Stimulated activated CD8-positive, alpha-beta memory T cell treated with anti-CD3 and anti-CD28 coated beads, Interleukin-7, amount 100 ng/mL, for 1 hour (primary cell): ENCODE measurements around the gene OLFM3.

Experiments
- DNase-seq, 2 donors: peaks; one replicate each; pipeline ENCODE4 v3.0.0-alpha.2; 2020; ENCODE audit warnings: low read depth in 2 of 2

The OLFM3 gene

DNA sequence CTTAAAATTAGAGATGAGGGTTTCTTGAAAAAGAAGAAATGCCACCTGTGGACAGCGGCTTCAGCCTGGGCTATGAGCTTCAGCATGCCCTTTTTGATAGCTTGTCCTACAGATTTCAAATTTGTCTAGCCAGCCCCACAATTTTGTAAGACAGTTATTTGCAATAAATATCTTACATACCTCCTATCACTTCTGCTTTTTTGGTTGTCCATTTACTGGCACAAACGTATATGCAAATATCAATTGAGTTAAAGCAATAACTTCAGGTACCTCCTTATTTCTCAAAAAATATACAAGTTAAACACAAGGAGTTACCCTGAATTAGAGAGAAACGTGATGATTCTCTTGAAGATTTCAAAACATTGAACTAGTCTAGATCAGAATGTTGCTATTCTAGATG lies 53.5 kb downstream of the OLFM3 start:
- no peak for DNase-seq

DNA sequence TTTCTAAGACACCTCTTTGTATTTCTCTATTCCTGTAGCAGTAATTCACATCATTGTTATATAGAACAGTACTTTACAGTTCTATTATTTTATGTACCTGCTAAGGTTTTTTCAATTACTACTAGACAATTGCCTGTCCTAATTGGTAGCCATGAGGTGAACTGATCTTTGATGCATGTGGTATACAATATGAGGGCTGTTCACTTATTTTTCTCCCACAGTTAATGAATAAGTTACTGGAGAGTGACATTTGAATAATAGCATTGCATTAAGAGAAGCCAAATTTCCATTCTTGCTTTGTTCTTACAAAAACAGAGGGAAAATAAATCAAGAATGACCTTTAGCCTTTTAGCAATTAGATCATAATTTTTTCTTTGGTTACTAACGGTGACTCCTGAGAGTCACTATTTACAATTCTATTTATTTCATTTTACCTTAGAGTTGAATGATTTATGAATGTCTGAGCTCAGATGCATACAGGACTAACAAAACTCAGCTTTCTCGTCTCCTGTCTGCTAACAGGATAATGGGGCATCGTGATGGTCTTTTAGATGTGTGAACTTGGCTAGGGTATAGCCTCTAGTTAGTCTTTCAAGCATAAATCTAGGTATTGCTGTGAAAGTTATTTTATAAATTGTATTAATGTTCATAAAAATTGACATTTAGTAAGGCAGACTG lies 54.1 kb downstream of the OLFM3 start:
- DNase-seq: no peak

DNA sequence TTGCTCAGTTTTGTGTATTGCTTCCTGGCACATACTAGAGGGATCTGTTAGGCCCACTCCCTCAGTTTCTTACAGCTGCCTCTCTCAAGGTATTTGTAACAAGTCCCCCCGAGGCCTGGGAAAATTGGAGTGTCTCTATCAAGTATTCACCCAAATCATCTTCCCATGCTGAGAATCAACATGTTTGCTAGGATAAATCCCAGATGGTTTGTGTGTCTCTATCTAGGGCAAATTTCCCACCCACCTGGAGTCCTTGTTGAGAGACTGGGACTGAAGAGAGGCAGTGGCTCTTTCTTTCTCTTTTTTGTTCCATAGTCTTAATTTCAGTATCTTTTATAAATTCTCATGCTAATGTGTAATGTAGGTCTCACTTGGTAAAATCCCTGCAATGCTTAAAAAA lies 58.0 kb downstream of the OLFM3 start:
- DNase-seq: no peak

DNA sequence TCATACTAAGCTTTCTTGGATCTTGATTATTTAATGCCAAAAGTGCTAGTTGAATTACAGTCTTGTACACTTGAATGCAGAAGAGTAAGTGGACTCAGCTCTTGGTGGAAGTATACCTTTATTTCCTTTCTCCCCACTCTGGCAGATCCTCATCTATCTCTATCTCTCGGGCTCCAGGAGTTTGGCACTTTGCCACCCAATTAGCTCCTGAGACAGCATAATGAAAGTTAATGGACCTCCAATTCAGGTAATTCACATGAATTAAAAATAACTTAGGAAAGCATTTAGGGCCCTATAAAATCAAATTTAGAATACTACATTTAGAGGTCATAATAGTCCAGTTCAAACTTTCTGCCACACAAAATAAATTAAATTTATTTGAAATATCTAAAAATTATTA lies 67.4 kb downstream of the OLFM3 start:
- DNase-seq: no peak

DNA sequence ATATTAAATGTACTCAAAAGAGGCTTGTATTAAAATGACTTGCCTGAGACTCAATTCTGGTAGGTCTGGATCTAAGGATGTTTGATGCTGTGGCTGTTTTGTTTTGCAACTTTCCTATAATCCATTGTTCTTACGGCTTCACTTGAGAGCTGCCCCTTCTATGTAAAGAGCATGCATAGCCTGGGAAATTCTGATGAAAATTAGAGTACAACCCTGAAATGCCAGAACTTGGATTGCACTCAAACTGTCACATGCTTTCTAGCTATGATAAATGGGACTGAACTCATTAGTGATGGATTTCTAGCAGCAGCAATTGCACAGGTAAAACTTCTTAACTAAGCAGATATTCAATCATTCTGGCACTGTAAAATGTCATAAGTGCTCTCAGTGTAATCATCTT lies 67.9 kb downstream of the OLFM3 start:
- no peak for DNase-seq

DNA sequence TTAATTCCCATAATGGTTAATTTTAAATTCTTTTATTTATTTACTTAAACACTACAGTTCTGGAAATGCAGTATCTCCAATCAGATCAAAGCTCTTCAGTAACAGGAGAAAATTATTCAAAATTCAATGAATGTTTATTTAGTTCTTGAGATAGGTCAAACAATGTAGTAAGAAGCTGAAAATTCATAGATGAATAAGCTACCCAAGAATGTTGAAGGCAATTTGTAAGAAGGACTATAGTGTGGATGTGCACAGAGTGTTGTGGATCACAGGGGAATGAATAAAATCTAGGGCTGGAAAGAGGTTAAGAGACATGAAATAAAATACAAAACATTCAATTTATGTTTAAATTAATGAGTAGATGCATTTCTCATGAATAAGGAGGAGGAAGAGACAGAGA lies 72.0 kb downstream of the OLFM3 start:
- no peak for DNase-seq

DNA sequence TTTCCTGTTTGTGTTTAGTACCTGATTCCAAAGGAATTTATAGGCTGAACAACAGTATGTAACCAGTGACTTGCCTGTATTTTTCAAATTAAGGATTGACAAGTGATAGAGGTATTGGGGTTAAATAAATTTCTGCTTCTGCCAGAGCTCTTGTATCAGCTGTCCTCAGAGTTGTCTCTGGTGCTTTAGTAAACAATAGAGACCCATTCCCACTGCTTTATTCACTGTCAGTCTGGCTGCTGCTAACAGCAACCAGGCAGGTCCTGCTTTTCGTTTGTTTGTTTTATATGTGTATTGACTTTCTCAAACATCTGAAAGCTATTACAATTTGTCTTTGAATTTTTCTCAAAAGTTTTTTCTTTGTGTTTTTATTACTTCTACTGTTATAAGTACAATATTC lies 76.1 kb downstream of the OLFM3 start:
- DNase-seq: no peak

DNA sequence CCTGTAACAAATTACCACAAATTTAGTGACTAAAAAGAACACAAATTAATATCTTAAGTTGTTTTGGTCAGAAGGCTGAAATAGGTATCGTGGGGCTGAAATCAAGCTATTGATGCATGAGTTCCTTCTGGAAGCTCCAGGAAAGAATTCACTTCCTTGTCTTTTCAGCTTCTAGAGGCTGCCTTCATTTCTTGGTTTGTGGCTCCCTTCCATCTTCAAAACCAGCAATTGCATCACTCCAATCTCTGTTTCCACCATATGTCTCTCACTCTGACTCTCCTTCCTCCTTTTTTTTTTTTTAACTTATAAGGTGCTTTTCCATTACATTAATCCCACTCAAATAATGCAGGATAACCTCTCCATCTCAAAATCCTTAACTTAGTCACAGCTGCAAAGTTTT lies 78.4 kb downstream of the OLFM3 start:
- DNase-seq: no peak

DNA sequence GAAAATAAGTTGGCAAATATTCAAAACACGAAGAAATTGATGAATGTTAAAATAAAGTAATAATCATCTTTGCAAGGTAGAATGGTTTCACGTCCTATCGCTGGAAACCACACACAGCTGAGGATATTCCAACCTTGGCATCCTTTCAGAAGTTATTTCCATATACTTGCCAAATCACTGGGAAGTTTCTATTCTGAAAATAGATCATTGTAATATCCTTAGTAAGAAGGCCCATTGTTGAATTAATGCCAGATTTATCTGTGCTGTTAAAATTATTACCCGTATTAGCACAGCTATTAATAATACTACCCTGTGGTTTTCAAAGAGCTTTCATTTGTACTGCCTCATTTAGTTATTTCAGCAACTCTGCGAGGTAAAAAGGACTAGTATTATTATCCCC lies 81.1 kb downstream of the OLFM3 start:
- DNase-seq: no peak

DNA sequence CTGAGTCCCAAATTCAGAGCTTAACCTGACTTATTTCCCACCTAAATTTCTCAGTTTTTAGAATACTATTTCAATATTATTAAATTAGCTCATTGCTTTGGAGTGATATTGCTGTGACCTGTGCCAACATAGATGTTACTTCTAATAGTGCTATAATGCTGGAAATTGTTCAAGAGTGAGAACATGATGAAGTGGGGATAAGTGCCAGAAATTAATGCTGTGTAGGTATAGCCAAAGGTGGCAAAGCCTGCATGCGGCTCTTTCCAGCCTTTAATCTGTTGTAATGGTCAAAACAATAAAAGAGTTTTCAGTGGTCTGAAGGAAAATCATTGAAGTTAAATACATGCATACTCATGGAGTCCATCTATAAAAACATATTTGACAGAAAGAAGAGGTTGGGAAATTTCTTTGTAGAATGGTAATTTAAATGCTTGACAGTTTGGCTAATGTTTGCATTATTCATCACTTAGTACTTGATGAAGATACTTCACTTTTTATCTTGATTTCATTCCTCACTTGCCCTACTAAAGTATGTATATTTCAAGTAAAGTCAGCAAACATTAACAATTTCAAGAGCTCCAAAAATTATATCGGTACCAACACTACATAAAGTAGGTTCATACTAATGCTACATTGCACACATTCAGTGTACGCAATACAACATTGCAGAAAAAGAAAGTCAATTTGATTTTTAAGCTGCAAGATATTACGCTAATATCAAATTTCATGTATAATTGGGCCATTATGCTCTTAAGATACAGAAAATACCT lies 82.1 kb downstream of the OLFM3 start:
- no peak for DNase-seq

DNA sequence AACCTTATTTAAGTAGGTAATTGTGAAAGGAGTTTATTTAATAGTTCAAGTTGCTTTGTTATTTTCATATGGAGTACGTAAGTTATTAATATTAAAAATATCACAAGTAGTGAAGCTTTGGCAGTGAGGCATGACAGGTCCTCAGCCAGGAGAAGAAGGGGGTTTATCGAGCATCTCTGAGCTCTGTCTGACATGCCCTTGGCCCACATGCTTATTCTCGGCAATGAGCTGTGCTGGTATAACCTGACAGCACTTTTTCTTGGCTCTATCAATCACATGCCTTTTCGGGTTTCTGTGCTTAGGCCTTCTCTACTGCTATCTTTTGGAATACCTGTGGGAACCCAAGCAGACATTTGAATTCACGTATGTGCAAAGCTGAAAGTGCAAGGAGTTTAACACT lies 84.8 kb downstream of the OLFM3 start:
- no peak for DNase-seq

DNA sequence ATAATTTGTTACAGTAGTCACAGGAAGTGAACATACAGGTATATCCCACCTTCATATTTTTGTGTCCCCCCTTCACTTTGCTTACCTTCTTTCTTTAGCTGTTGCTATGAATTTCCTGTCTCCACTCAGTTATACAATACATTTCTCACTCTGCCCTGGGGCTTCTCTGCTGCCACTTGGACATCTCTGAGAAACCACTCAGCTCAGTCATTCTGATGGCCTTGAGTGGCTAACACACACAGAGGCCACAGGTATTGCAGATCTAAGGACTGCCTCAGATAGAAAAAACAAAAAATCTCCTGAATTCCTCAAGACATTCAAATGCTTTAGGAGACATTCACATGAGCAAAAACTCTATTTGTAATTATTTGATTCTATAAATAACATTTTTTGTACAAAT lies 87.7 kb downstream of the OLFM3 start:
- DNase-seq: no peak

DNA sequence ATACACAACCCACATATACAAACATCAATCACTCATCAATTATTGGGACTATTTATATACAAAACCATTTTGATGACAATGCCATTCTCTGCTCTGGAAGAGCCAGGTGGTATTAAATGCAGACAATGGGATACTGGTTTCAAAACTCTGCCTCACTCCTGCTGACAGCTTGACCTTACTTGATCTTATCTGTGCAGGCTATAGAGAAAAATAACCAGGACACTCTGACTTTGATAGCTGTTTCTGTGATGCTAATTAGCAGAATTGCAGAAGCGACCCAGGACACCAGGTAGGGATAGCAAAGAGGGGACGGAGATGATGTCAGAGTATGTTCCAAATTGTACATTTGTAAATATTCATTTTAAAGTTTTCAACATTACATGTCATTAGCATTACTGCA lies 89.5 kb downstream of the OLFM3 start:
- DNase-seq: no peak

DNA sequence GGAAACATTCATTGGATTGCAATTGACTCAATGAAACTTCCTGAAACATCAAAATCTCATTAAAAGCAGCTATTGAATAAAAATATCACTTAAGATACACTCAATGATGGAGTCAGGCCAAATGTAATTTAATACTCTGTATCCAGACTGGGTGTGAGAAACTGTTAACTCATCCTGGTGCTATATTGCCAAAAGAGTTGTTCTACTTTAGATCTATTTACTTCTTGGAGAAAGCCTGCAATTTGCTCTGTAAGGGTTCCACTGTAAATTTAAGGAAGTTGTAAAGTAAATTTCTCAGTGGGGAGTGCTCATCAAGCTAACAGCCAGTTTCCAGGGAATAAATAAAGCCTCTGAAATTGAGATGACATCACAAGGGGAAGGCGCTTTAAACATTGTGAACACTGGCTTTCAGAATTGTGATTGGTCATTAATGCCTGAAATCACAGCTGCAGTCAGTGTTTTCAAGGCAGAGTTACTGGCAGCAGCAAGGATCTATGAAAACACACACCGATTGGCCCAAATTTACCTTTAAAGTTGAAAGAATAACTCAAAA lies 91.4 kb downstream of the OLFM3 start:
- DNase-seq: no peak

DNA sequence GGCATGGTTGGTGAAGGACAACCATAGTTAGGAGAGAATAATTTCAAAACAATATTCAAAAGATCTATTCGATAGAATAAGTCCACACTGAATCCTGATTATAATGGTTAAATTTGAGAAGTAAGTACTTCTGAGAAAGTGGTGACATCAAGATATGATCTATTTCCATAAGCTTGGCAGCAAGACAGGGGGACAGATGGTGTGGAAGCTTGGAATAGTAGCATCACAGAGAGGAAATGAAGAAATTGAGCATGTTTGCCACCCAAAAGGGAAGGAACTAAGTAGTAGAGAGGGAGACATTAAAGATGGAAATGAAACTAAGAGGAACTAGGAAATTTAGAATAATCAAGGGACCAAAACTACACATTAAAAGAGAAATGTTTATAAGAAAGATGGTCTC lies 94.5 kb downstream of the OLFM3 start:
- DNase-seq: no peak

DNA sequence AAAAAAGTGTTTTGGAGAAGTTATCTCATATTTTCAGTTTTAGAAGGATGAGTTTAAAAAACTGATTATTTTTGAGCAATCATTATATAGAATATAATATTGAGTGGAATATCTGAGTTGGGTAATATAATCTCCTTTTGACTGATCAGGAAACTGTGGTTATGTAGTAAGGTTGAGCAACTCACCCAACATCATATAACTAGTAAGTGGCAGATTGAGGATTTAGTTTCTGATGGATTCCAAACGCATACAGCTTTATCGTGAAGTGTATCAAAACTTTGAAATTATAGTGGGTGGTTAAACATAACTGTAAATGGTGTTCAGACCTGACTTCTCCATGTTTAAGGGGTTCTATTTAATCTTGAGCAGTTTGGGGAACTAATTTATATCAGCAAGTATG lies 98.6 kb downstream of the OLFM3 start:
- DNase-seq: no peak

DNA sequence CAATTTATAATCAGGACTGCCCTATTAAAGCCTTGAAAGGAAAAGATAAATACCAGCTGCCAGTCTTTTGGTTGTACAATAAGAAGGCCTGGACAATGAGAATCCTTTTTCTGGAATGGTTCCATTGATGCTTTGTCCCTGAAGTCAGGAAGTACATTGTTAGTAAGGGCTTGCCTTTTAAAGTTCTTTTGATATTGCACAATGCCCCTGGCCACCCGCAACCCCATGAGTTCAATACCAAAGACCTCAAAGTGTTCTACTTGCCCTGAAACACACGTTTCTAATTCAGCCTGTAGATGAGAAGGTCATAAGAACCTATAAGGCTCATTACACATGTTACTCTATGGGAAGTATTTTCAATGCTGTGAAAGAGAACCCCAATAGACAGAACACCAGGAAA lies 112.1 kb downstream of the OLFM3 start:
- DNase-seq: no peak

DNA sequence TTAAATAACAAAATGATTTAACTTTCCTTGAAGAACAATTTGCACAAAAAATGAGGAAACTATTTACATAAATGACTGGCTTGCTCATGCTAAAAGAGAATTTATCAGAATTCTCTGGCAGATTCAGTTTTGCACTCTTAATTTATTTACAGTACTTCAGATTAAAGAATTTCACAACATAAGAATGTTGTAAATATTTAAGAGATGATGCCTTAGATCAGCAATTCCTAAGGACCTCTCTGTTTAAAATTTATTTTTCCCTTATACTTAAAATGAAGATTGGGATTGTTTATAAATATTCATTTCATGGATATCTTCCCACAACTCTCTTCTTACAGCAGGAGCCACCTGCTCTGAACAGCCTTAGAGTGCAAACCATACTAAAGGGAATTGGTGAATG lies 120.8 kb downstream of the OLFM3 start:
- no peak for DNase-seq

DNA sequence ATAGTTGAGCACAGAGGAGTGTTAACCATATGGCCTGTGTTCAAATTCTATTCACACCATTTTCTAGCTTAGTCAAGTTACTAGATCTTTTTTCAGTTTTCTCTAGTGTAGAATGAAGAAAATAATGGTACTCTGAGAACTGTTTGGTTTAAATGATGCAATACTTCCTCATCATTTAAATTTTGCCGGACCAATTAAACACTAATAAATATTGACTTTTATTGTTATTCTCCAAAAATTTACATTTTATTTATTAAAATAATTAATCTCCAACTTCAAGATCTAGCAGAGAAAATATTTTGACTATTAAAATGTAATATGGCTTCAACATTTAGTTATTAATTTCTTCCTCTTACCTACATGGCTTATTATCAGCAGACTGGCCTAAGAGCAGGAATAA lies 123.1 kb downstream of the OLFM3 start:
- DNase-seq: no peak

DNA sequence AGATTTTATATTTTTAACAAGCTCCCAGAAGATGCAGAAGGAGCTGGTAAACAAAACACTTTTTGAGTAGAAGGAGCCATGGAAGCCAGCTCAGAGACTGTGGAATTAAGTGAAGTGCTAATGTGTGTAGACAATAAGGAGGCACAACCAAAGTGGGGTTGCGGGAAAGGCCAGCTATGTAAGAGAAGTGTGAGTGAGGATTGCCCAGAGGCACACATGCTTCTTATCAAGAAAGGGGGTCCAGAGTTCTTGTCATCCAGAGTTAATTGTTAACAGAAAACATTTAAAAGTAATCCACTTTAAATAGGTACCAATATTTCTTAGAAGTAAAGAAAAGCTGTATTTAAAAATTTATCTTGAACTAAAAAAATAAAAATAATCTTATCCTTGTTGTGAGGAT lies 136.8 kb downstream of the OLFM3 start:
- no peak for DNase-seq

DNA sequence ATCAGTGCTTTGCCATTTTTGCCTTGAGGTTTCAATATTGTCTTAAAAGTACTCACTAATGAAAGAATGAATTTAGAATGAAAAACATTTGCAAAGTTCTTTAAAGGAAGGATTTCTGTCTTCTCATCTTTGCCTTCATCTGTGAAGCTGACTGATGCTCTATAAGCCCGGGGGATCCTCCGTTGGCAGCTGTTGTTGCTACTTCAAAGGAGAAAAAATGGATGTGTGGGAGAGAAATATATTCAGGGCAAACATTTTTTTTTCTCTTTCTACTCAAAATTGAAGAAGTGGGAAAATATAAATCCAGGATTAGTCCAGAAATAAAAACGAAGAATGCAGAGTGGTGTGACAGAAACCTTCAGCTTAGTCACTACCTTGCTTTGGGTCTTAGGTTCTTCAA lies 142.5 kb downstream of the OLFM3 start:
- no peak for DNase-seq

DNA sequence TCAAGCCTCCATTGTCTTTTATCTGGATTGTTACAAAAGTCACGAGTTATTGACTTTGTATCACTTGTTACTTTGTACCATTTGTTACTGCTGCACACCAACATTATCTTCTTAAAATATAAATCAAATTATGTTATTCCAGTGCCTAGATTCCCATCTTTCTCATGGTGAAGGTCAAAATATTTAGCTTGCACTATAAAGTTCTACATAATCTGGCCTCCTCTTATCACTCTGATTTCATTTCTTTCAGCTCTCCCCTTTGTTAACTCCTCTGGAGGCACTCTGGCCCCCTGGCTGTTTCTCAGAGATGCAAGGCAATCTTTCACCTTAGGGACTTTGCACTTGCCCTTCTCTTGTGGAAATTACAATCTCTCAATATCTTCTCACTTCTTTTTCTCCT lies 143.8 kb downstream of the OLFM3 start:
- DNase-seq: no peak

DNA sequence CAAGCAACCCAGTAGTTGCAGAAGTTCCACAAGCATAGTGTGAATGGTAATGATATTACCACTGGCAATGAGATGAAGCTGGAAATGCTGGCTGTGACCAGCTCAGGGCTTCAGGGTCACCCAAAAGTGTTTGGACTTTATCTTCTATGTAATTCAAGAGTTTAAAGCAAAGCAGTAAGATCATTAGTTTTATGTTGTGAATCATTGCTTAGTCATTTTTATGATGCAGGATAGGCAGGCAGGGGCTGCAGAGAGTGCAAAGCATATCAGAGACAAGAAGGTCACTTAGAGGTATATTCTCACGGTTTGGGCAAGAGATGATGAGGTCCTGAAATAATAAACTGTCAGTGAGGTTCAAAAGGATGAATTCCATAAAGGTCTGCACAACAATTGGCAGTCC lies 147.4 kb downstream of the OLFM3 start:
- no peak for DNase-seq

DNA sequence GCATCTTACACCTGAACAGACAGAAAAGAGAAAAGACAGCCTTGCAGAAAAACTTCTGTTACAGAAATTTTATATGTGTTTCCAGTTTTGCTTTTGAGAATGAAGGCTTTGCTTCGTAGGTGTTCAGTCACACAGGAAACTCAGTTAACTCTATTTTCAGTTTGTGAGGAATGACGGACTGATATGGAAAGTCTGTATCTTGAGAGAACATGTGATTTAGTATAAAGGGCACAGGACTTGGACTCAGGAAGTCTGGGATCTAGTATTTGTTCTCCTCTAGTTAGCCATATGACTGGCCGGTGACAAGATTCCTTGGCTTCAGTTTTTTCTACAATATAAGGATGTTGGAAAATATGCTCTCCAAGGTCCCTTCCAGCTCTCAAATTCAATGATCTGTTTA lies 149.1 kb downstream of the OLFM3 start:
- DNase-seq: no peak
